Endodermal cell (in vitro differentiated cells): ENCODE data around the gene TALDO1. TPM values are rescaled to one million over a fixed set of nuclear protein-coding genes. Genes with fewer than 3 reads are reported as not detected.
"Not testable (repeated sequence)": the region's sequence is repeated elsewhere in the genome, so short reads cannot be mapped to it uniquely, and the experiment has no call there.

Source experiments
- DNase-seq: peaks from one replicate; pipeline ENCODE4 v3.0.0-alpha.2; 2017
- H3K27ac ChIP-seq: 2 replicates; pipeline ENCODE4 v1.5.1; 2013; ENCODE audit warnings: mild to moderate bottlenecking, low read depth, low read length, moderate library complexity
- H3K27me3 ChIP-seq: 2 replicates; pipeline ENCODE4 v1.6.1; 2013; ENCODE audit warnings: mild to moderate bottlenecking, low read length, moderate library complexity; ENCODE audit not compliant: insufficient read depth, control insufficient read depth, poor library complexity, severe bottlenecking
- H3K36me3 ChIP-seq: 2 replicates; pipeline ENCODE4 v1.7.0; 2013; ENCODE audit warnings: mild to moderate bottlenecking, low read length, moderate library complexity; ENCODE audit not compliant: control insufficient read depth, insufficient read depth
- H3K4me1 ChIP-seq: one replicate; pipeline ENCODE4 v1.7.0; 2013; ENCODE audit warnings: low read length; ENCODE audit not compliant: control insufficient read depth, insufficient read depth
- H3K4me3 ChIP-seq: 2 replicates; pipeline ENCODE4 v1.5.1; 2013; ENCODE audit warnings: mild to moderate bottlenecking, low read length, moderate library complexity
- H3K9ac ChIP-seq: 2 replicates; pipeline ENCODE4 v1.6.1; 2013; ENCODE audit warnings: mild to moderate bottlenecking, low read length, moderate library complexity; ENCODE audit not compliant: poor library complexity, severe bottlenecking; ENCODE audit errors: extremely low read depth
- H3K9me3 ChIP-seq: 2 replicates; pipeline ENCODE4 v1.6.1; 2013; ENCODE audit warnings: mild to moderate bottlenecking, low read length, moderate library complexity; ENCODE audit not compliant: control insufficient read depth
- H3K27ac Mint-ChIP-seq: 2 replicates; pipeline ENCODE4 v1.8.0; 2020; ENCODE audit warnings: mixed read lengths
- H3K27me3 Mint-ChIP-seq: 2 replicates; pipeline ENCODE4 v1.8.0; 2021; ENCODE audit warnings: mild to moderate bottlenecking, mixed read lengths; ENCODE audit not compliant: insufficient read depth
- H3K36me3 Mint-ChIP-seq: 2 replicates; pipeline ENCODE4 v1.8.0; 2020; ENCODE audit warnings: low read depth, mixed read lengths
- H3K4me1 Mint-ChIP-seq: 2 replicates; pipeline ENCODE4 v1.8.0; 2020; ENCODE audit warnings: mixed read lengths
- H3K4me3 Mint-ChIP-seq: 2 replicates; pipeline ENCODE4 v1.8.0; 2020; ENCODE audit warnings: mild to moderate bottlenecking, moderate library complexity, mixed read lengths
- H3K9me3 Mint-ChIP-seq: 2 replicates; pipeline ENCODE4 v1.8.0; 2020; ENCODE audit warnings: mild to moderate bottlenecking, mixed read lengths
- CTCF ChIP-seq: fragments of 200-600 bp; sonication (generic); conservative IDR thresholded peaks from 2 replicates; pipeline ENCODE4 v1.5.0; 2021; ENCODE audit warnings: antibody characterized with exemption, mild to moderate bottlenecking
- WGBS, 2 experiments: methylation state at CpG; one replicate each; pipeline versions ENCODE4 v1.1.5 to v1.1.7; 2013; ENCODE audit warnings: missing lambda C conversion rate in 2 of 2, mixed read lengths in 1 of 2; ENCODE audit not compliant: insufficient coverage in 1 of 2, insufficient read length in 1 of 2; 5-methylcytosine and 5-hydroxymethylcytosine counted together
- total RNA-seq, 2 donors: library from RNA; stranded (reverse); fragmentation: NEBNext Ultra II Directional in 1 of 2; extraction: Animal tissue kit (Norgen Biotek cat#: 25700) in 1 of 2; gene quantifications; 2 replicates in 1 of 2; 3 replicates in 1 of 2; pipeline ENCODE4 v1.2.1, GENCODE V29; 2021

The TALDO1 gene
- total RNA-seq, 2 donors from 2014 or later: 177 to 221 TPM

- no peak for TF ChIP-seq CTCF
Measured at GRCh38 chr11:733072-733471, 14.2 kb upstream of the TALDO1 start.

GRCh38 chr11:734541-734940 is 12.7 kb upstream of the TALDO1 start:
- WGBS, 2 experiments: 95% methylated on average over 10 of the region's 26 CpGs; no CpG with 5 or more reads in 1 of the 2 experiments
- not testable (repeated sequence) for H3K9me3 ChIP-seq, DNase-seq, H3K36me3 Mint-ChIP-seq, H3K27ac Mint-ChIP-seq, H3K4me1 Mint-ChIP-seq, H3K9ac ChIP-seq, H3K36me3 ChIP-seq, H3K27me3 ChIP-seq, H3K27ac ChIP-seq, H3K4me1 ChIP-seq, H3K4me3 Mint-ChIP-seq, H3K4me3 ChIP-seq
- Mint-ChIP-seq H3K9me3 (peaks cover 14% of the 10 kb centered on the region), H3K27me3 (peaks cover 12% of the 10 kb centered on the region)

More at GRCh38 chr11:733072-733471, 14.2 kb upstream of the TALDO1 start:
- Histone ChIP-seq H3K4me1 (no peaks in the 10 kb centered on the region), H3K27ac (no peak overlapping the region), H3K9me3 (no peaks in the 10 kb centered on the region), H3K36me3 (no peaks in the 10 kb centered on the region), H3K27me3 (no peaks in the 10 kb centered on the region), H3K4me3 (no peak overlapping the region), H3K9ac (no peak overlapping the region)
- H3K36me3 Mint-ChIP-seq: peaks cover 3% of the 10 kb centered on the region
- no peaks in the 10 kb centered on the region for H3K4me1 Mint-ChIP-seq
- no peak overlapping the region for H3K4me3 Mint-ChIP-seq
- H3K27me3 Mint-ChIP-seq: peaks cover 12% of the 10 kb centered on the region
- WGBS, 2 experiments: 95 to 97% methylated on average over 16 to 20 of the region's 20 CpGs
- H3K9me3 Mint-ChIP-seq: peaks cover 14% of the 10 kb centered on the region
- DNase-seq: no peak
- no peak overlapping the region for H3K27ac Mint-ChIP-seq

- peaks cover 3% of the 10 kb centered on the region for H3K36me3 Mint-ChIP-seq
- peak overlapping the region; percentile 38 for H3K27ac ChIP-seq
- WGBS, 2 experiments: 89 to 93% methylated on average over 10 to 11 of the region's 11 CpGs
- H3K4me3 Mint-ChIP-seq: no peak overlapping the region
- peaks cover 12% of the 10 kb centered on the region for H3K27me3 Mint-ChIP-seq
- H3K27me3 ChIP-seq: no peaks in the 10 kb centered on the region
- no peak overlapping the region for H3K9ac ChIP-seq
- H3K4me1 Mint-ChIP-seq: no peaks in the 10 kb centered on the region
- DNase-seq: no peak
- H3K9me3 Mint-ChIP-seq: peaks cover 14% of the 10 kb centered on the region
- no peak for TF ChIP-seq CTCF
- H3K4me1 ChIP-seq: peaks cover 1% of the 10 kb centered on the region
- no peaks in the 10 kb centered on the region for H3K36me3 ChIP-seq
- no peak overlapping the region for H3K27ac Mint-ChIP-seq
- H3K9me3 ChIP-seq: peaks cover 5% of the 10 kb centered on the region
- no peak overlapping the region for H3K4me3 ChIP-seq
Measured at GRCh38 chr11:737366-737765, 9.9 kb upstream of the TALDO1 start.

- not testable (repeated sequence) for H3K4me3 ChIP-seq, H3K4me3 Mint-ChIP-seq, H3K36me3 ChIP-seq, H3K27ac Mint-ChIP-seq, H3K27ac ChIP-seq, H3K9ac ChIP-seq, H3K9me3 ChIP-seq, H3K27me3 ChIP-seq, DNase-seq, H3K4me1 ChIP-seq, H3K36me3 Mint-ChIP-seq, H3K4me1 Mint-ChIP-seq
- Mint-ChIP-seq H3K27me3 (peaks cover 12% of the 10 kb centered on the region), H3K9me3 (peaks cover 14% of the 10 kb centered on the region)
- WGBS, 2 experiments: 81 to 88% methylated on average over 9 to 10 of the region's 10 CpGs
Measured at GRCh38 chr11:737899-738298, 9.4 kb upstream of the TALDO1 start.
